OCI-M2 (cell line): ENCODE data around the gene PISD.
"Not testable (repeated sequence)": the region's sequence is repeated elsewhere in the genome, so short reads cannot be mapped to it uniquely, and the experiment has no call there.

ENCODE experiments used
- DNase-seq: peaks from one replicate; lab custom pipeline; 2025; ENCODE audit not compliant: unreplicated experiment; lab: John Stamatoyannopoulos, UW

The PISD gene

GRCh38 chr22:31610611-31611010 is 51.4 kb downstream of the PISD start:
- no peak for DNase-seq

GRCh38 chr22:31609716-31610115 is 52.3 kb downstream of the PISD start:
- no peak for DNase-seq

- no peak for DNase-seq
Observed at GRCh38 chr22:31607696-31608095, 54.3 kb downstream of the PISD start.

- no peak for DNase-seq
Observed at GRCh38 chr22:31605851-31606585, 56.0 kb downstream of the PISD start.

- DNase-seq = no peak
Observed at GRCh38 chr22:31604746-31605705, 57.0 kb downstream of the PISD start.

GRCh38 chr22:31604137-31604705 is 57.8 kb downstream of the PISD start:
- DNase-seq = no peak

- no peak for DNase-seq
Observed at GRCh38 chr22:31603574-31603973, 58.4 kb downstream of the PISD start.

- no peak for DNase-seq
Observed at GRCh38 chr22:31603081-31603525, 58.9 kb downstream of the PISD start.

- no peak for DNase-seq
Observed at GRCh38 chr22:31602259-31602952, 59.6 kb downstream of the PISD start.

GRCh38 chr22:31595271-31595670 is 66.7 kb downstream of the PISD start:
- DNase-seq = no peak

- DNase-seq = not testable (repeated sequence)
Observed at GRCh38 chr22:31590161-31590560, 71.9 kb downstream of the PISD start.

GRCh38 chr22:31588970-31589675 is 72.9 kb downstream of the PISD start:
- DNase-seq = no peak

- DNase-seq = no peak
Observed at GRCh38 chr22:31586137-31586920, 75.7 kb downstream of the PISD start.

GRCh38 chr22:31585161-31585859 is 76.7 kb downstream of the PISD start:
- no peak for DNase-seq

- no peak for DNase-seq
Observed at GRCh38 chr22:31584804-31585160, 77.2 kb downstream of the PISD start.

- DNase-seq = no peak
Observed at GRCh38 chr22:31583861-31584485, 78.0 kb downstream of the PISD start.

- DNase-seq = no peak
Observed at GRCh38 chr22:31579835-31580242, 82.2 kb downstream of the PISD start.

- DNase-seq = no peak
Observed at GRCh38 chr22:31578171-31578570, 83.8 kb downstream of the PISD start.

GRCh38 chr22:31577711-31578110 is 84.3 kb downstream of the PISD start:
- no peak for DNase-seq
